ENCODE data around the gene RLN1. TPM values are rescaled to one million over a fixed set of nuclear protein-coding genes. Genes with fewer than 3 reads are reported as not detected.

RLN1 gene
- total RNA-seq, 1 experiment from 2014 or later: 0.87 TPM

GRCh38 chr9:5384436-5384835 is 44.8 kb upstream of the RLN1 start (continued):
- TF ChIP-seq AR (CRISPR knock-in tag; IDR thresholded peaks at IDR 0.05): no peak
- TF ChIP-seq RORB (CRISPR knock-in tag; IDR thresholded peaks at IDR 0.05): no peak
- no peak for TF ChIP-seq MYBL2 (CRISPR knock-in tag; IDR thresholded peaks at IDR 0.05)
- TF ChIP-seq MXD4 (CRISPR knock-in tag; IDR thresholded peaks at IDR 0.05; ENCODE audit: borderline replicate concordance): no peak
- no peak for TF ChIP-seq PRDM15 (CRISPR knock-in tag; IDR thresholded peaks at IDR 0.05)
- TF ChIP-seq KAT7 (CRISPR knock-in tag; IDR thresholded peaks at IDR 0.05; ENCODE audit: borderline replicate concordance): no peak
- no peak for TF ChIP-seq CREB1 (CRISPR knock-in tag; IDR thresholded peaks at IDR 0.05)
- TF ChIP-seq FOXK1 (CRISPR knock-in tag; IDR thresholded peaks at IDR 0.05): no peak
- TF ChIP-seq GRHL2 (CRISPR knock-in tag; IDR thresholded peaks at IDR 0.05; ENCODE audit: insufficient replicate concordance, severe bottlenecking): no peak
- no peak for TF ChIP-seq ZNF671 (CRISPR knock-in tag; IDR thresholded peaks at IDR 0.05)
- no peak for TF ChIP-seq ZNF121 (CRISPR knock-in tag; IDR thresholded peaks at IDR 0.05)

GRCh38 chr9:5382479-5382878 is 42.8 kb upstream of the RLN1 start:
- CTCF ChIA-PET: no interaction called here
- no peak for DNase-seq (ENCODE audit: low spot score)
- H3K4me3 Mint-ChIP-seq: no peak overlapping the region
- peaks cover 4% of the 10 kb centered on the region; the same call in 1 of the 2 replicates for H3K9me3 Mint-ChIP-seq
- no peak for ATAC-seq
- H3K27me3 Mint-ChIP-seq (ENCODE audit: low read depth): no peaks in the 10 kb centered on the region; the same call in 1 of the 2 replicates
- POLR2A ChIA-PET: no interaction called here
- H3K27ac Mint-ChIP-seq: no peak overlapping the region
- peaks cover 6% of the 10 kb centered on the region for H3K4me1 Mint-ChIP-seq
- TF ChIP-seq KAT7 (CRISPR knock-in tag; IDR thresholded peaks at IDR 0.05; ENCODE audit: borderline replicate concordance) (no peak), IRF1 (CRISPR knock-in tag; IDR thresholded peaks at IDR 0.05) (no peak), JAZF1 (CRISPR knock-in tag; IDR thresholded peaks at IDR 0.05) (no peak), TCF7 (CRISPR knock-in tag; IDR thresholded peaks at IDR 0.05; ENCODE audit: low read depth) (no peak), FOXJ3 (CRISPR knock-in tag; IDR thresholded peaks at IDR 0.05; ENCODE audit: borderline replicate concordance) (no peak), AFF4 (CRISPR knock-in tag; IDR thresholded peaks at IDR 0.05; ENCODE audit: borderline replicate concordance) (no peak), CREB1 (CRISPR knock-in tag; IDR thresholded peaks at IDR 0.05) (no peak), CREM (CRISPR knock-in tag; IDR thresholded peaks at IDR 0.05) (no peak), ZNF512 (CRISPR knock-in tag; IDR thresholded peaks at IDR 0.05; ENCODE audit: borderline replicate concordance) (no peak), TEAD4 (CRISPR knock-in tag; IDR thresholded peaks at IDR 0.05) (no peak), NR2C2 (CRISPR knock-in tag; IDR thresholded peaks at IDR 0.05) (no peak), FOXK1 (CRISPR knock-in tag; IDR thresholded peaks at IDR 0.05) (no peak), ATF3 (CRISPR knock-in tag; conservative IDR thresholded peaks at IDR 0.05) (no peak), OVOL2 (CRISPR knock-in tag; IDR thresholded peaks at IDR 0.05; ENCODE audit: borderline replicate concordance) (no peak)
- no peaks in the 10 kb centered on the region for H3K36me3 Mint-ChIP-seq

Measured in WTC11 (cell line).